ENCODE measurements around the gene MAST4. TPM values are rescaled to one million over a fixed set of nuclear protein-coding genes. Genes with fewer than 3 reads are reported as not detected.

Gene MAST4
- total RNA-seq, 2 experiments from 2014 or later: 1.3 to 21.9 TPM

GRCh38 chr5:66987949-66988838, 392.0 kb downstream of the MAST4 start:
- H3K9me3 ChIP-seq (ENCODE audit: low read length): no peaks in the 10 kb centered on the region
- H3K27ac ChIP-seq (ENCODE audit: low read depth, low read length, poor library complexity, severe bottlenecking): no peak overlapping the region
- H3K4me2 ChIP-seq (ENCODE audit: low read length): no peak overlapping the region
- H3K79me2 ChIP-seq (ENCODE audit: insufficient read depth, low read depth, low read length): no peaks in the 10 kb centered on the region
- H4K20me1 ChIP-seq (ENCODE audit: insufficient read depth, low read length): no peaks in the 10 kb centered on the region
- no peaks in the 10 kb centered on the region for H3K4me1 ChIP-seq (ENCODE audit: insufficient read depth, low read length, poor library complexity, severe bottlenecking)
- ChIA-PET POLR2A (interaction anchor here (0.7 to 1.0 kb wide), 3 partner anchors 9 to 172 kb away, joined by 3 to 4 read pairs (median 3); no protein-coding TSS in a partner anchor), CTCF (ENCODE audit: unreplicated experiment) (interaction anchor here (0.8 kb wide), 1 partner anchor 16 kb away, joined by 3 read pairs; no protein-coding TSS in a partner anchor)
- no peaks in the 10 kb centered on the region for H3K9me2 ChIP-seq (ENCODE audit: insufficient read depth, low read length)
- H3K36me3 ChIP-seq (ENCODE audit: insufficient read depth, low read length): no peaks in the 10 kb centered on the region
- H2AFZ ChIP-seq (ENCODE audit: low read length): no peak overlapping the region
- no peak overlapping the region for H3K4me3 ChIP-seq (ENCODE audit: low read depth, low read length, poor library complexity, severe bottlenecking)
- DNase-seq (ENCODE audit: low spot score): peak; percentile 55
- no peak for TF ChIP-seq EZH2phosphoT487 (IDR thresholded peaks at IDR 0.05; ENCODE audit: borderline replicate concordance, low read depth, low read length)
- TF ChIP-seq CTCF (conservative IDR thresholded peaks at IDR 0.05; ENCODE audit: low read length): peak; percentile 89
- BruUV-seq (replicated peaks): no TSS peak
- intact Hi-C loops (cut with micrococcal nuclease; ENCODE audit: unreplicated experiment): loop anchor here (1.0 to 5.0 kb wide), 2 partner anchors 169 to 221 kb away; no protein-coding TSS in a partner anchor

GRCh38 chr5:66989286-66989685, 393.1 kb downstream of the MAST4 start:
- H3K9me3 ChIP-seq (ENCODE audit: low read length): no peaks in the 10 kb centered on the region
- H3K4me3 ChIP-seq (ENCODE audit: low read depth, low read length, poor library complexity, severe bottlenecking): no peak overlapping the region
- DNase-seq (ENCODE audit: low spot score): no peak
- CTCF ChIA-PET (ENCODE audit: unreplicated experiment): no interaction called here
- no peak overlapping the region for H3K27ac ChIP-seq (ENCODE audit: low read depth, low read length, poor library complexity, severe bottlenecking)
- H3K4me1 ChIP-seq (ENCODE audit: insufficient read depth, low read length, poor library complexity, severe bottlenecking): no peaks in the 10 kb centered on the region
- no peak for TF ChIP-seq CTCF (conservative IDR thresholded peaks at IDR 0.05; ENCODE audit: low read length)
- no peak for TF ChIP-seq EZH2phosphoT487 (IDR thresholded peaks at IDR 0.05; ENCODE audit: borderline replicate concordance, low read depth, low read length)
- intact Hi-C loops (cut with micrococcal nuclease; ENCODE audit: unreplicated experiment): loop anchor here (5.0 kb wide), 1 partner anchor 168 kb away; no protein-coding TSS in a partner anchor
- H3K79me2 ChIP-seq (ENCODE audit: insufficient read depth, low read depth, low read length): no peaks in the 10 kb centered on the region
- H3K4me2 ChIP-seq (ENCODE audit: low read length): no peak overlapping the region
- H3K9me2 ChIP-seq (ENCODE audit: insufficient read depth, low read length): no peaks in the 10 kb centered on the region
- no peak overlapping the region for H2AFZ ChIP-seq (ENCODE audit: low read length)
- POLR2A ChIA-PET: interaction anchor here (0.6 to 1.0 kb wide), 4 partner anchors 11 to 161 kb away, joined by 3 to 4 read pairs (median 3); no protein-coding TSS in a partner anchor
- BruUV-seq (replicated peaks): no TSS peak
- no peaks in the 10 kb centered on the region for H3K36me3 ChIP-seq (ENCODE audit: insufficient read depth, low read length)
- no peaks in the 10 kb centered on the region for H4K20me1 ChIP-seq (ENCODE audit: insufficient read depth, low read length)
